ENCODE results near the gene DLGAP4.

DNA sequence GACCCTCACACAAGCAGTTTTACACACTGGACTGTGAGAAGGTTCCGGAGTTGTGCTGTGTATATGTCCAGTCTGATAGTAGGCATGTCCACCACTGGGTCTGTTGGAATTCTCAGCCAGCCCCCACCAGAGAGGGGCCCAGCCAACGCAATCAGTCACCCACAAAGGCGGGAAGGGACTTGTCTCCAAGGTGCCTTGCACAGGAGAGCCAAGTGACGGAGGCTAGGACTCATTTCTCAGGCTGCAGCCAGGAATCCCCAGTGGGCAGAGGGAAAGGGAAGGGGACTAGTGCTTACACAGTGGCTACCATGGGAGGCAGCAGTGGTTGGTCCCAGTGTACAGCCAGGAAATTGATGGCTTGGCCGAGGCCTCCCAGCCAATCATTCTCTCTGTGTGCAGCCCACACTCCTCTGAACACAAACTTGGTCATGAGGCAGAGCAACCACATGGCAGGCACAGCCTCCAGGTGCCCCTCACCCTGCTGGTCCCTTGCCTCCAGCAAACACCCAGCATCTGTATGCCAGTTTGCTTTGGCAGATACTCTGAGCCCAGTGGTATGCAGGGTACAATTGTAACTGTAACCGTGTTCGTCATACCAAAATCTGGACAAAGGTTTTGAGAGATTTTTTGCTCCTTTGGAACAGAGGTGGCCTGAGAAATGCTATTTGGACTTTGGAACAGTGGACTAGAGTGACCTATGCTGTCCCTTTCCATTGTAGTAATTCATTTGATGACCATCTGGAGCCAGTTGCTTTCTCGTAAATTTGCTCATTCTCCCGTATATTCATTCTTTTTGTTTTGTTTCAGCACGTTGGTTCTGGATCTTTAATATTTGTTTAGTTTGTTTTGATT, 162.2 kb downstream of the DLGAP4 start:
- TF ChIP-seq FOXK2 (IDR thresholded peaks at IDR 0.05): no peak
- no peak for TF ChIP-seq FOXM1 (IDR thresholded peaks at IDR 0.05; ENCODE audit: borderline replicate concordance)
- no peak for TF ChIP-seq FOXA1 (IDR thresholded peaks at IDR 0.05)
- no peak for TF ChIP-seq SUZ12 (IDR thresholded peaks at IDR 0.05)
- TF ChIP-seq ARNT (IDR thresholded peaks at IDR 0.05): no peak
- no peak for TF ChIP-seq ELF4 (IDR thresholded peaks at IDR 0.05)
- no peak for TF ChIP-seq BHLHE40 (IDR thresholded peaks at IDR 0.05; ENCODE audit: borderline replicate concordance)
- TF ChIP-seq NFRKB (IDR thresholded peaks at IDR 0.05): no peak
- no peak for TF ChIP-seq TARDBP (IDR thresholded peaks at IDR 0.05)
- TF ChIP-seq LEF1 (IDR thresholded peaks at IDR 0.05; ENCODE audit: borderline replicate concordance): no peak
- no peak for TF ChIP-seq CTBP1 (IDR thresholded peaks at IDR 0.05; ENCODE audit: borderline replicate concordance)
